T-cell (primary cell): ENCODE data around the gene NOTCH1. TPM values are rescaled to one million over a fixed set of nuclear protein-coding genes. Genes with fewer than 3 reads are reported as not detected.

Experiments used
- ATAC-seq, 4 experiments: fragments of 200-7000 bp in 3 of 4; fragments of 150-1000 bp in 1 of 4; cut with Tn5 transposase; replicated peaks in 1 of 4; 1 replicate in 3 of 4; 2 replicates in 1 of 4; pipeline ENCODE4 v1.10.0; 2021; ENCODE audit warnings: moderate library complexity in 3 of 4, mild to moderate bottlenecking in 2 of 4, moderate number of reproducible peaks in 1 of 4
- CTCF ChIA-PET, 2 donors: fragments of 300-600 bp; sonication (Branson Sonifier 250); formaldehyde crosslinking; loops; one replicate each; lab custom pipeline; 2022; ENCODE audit warnings: antibody characterized with exemption in 2 of 2; lab: Charles Lee
- POLR2A ChIA-PET, 2 donors: fragments of 300-600 bp; sonication (Branson Sonifier 250); formaldehyde crosslinking; loops; one replicate each; lab custom pipeline; 2022; ENCODE audit warnings: antibody characterized with exemption in 2 of 2; lab: Charles Lee
- DNase-seq, 35 experiments: peaks; one replicate each; pipeline versions ENCODE4 v3.0.0 to v3.0.0-alpha.2; 2013 to 2023
- H3K27ac ChIP-seq: one replicate; pipeline ENCODE4 v1.5.1; 2013; ENCODE audit warnings: low read length
- H3K27me3 ChIP-seq, 2 experiments: replicated peaks in 1 of 2; 1 replicate in 1 of 2; 2 replicates in 1 of 2; pipeline versions ENCODE4 v1.6.1 to v1.7.0; 2013; ENCODE audit warnings: low read length in 1 of 2, mixed read lengths in 1 of 2; ENCODE audit not compliant: control insufficient read depth in 2 of 2, insufficient read depth in 2 of 2; ENCODE audit errors: extremely low read depth in 1 of 2
- H3K36me3 ChIP-seq, 2 donors: 1 replicate in 1 of 2; 2 replicates in 1 of 2; pipeline versions ENCODE4 v1.6.1 to v1.7.0; 2013; ENCODE audit warnings: low read length in 1 of 2; ENCODE audit not compliant: control insufficient read depth in 2 of 2, insufficient read depth in 1 of 2; ENCODE audit errors: extremely low read depth in 1 of 2
- H3K4me1 ChIP-seq, 2 experiments: 1 replicate in 1 of 2; 2 replicates in 1 of 2; pipeline versions ENCODE4 v1.6.1 to v1.7.0; 2013; ENCODE audit warnings: low read length in 2 of 2, mixed read lengths in 1 of 2; ENCODE audit not compliant: insufficient read depth in 2 of 2, control insufficient read depth in 1 of 2; ENCODE audit errors: extremely low read depth in 1 of 2
- H3K4me3 ChIP-seq, 2 donors: 1 replicate in 1 of 2; 2 replicates in 1 of 2; pipeline versions ENCODE4 v1.5.1 to v1.7.0; 2013; ENCODE audit warnings: mild to moderate bottlenecking in 2 of 2, low read length in 1 of 2, moderate library complexity in 1 of 2; ENCODE audit not compliant: control insufficient read depth in 1 of 2; ENCODE audit errors: extremely low read depth in 1 of 2
- H3K9me3 ChIP-seq: 2 replicates; pipeline ENCODE4 v1.7.0; 2013
- H3K27ac Mint-ChIP-seq, 2 donors: one replicate each; pipeline ENCODE4 v1.8.0; 2020 to 2021; ENCODE audit warnings: mild to moderate bottlenecking in 2 of 2, mixed read lengths in 2 of 2
- H3K27me3 Mint-ChIP-seq, 2 donors: one replicate each; pipeline ENCODE4 v1.8.0; 2021 to 2022; ENCODE audit warnings: mixed read lengths in 2 of 2
- H3K36me3 Mint-ChIP-seq: one replicate; pipeline ENCODE4 v1.8.0; 2021; ENCODE audit warnings: mixed read lengths
- H3K4me1 Mint-ChIP-seq, 3 donors: one replicate each; pipeline ENCODE4 v1.8.0; 2020 to 2022; ENCODE audit warnings: mixed read lengths in 3 of 3, mild to moderate bottlenecking in 1 of 3
- H3K4me3 Mint-ChIP-seq, 3 donors: one replicate each; pipeline ENCODE4 v1.8.0; 2020 to 2022; ENCODE audit warnings: mild to moderate bottlenecking in 3 of 3, mixed read lengths in 3 of 3, moderate library complexity in 3 of 3
- H3K9me3 Mint-ChIP-seq, 3 donors: one replicate each; pipeline ENCODE4 v1.8.0; 2020 to 2022; ENCODE audit warnings: mixed read lengths in 3 of 3
- WGBS: methylation state at CpG from one replicate; pipeline ENCODE4 v1.1.5; 2013; ENCODE audit warnings: missing lambda C conversion rate; ENCODE audit not compliant: insufficient coverage; 5-methylcytosine and 5-hydroxymethylcytosine counted together
- total RNA-seq, 35 experiments: library from RNA in 6 of 35; stranded (reverse) in 6 of 35; fragments of 120-200 nt in 1 of 35; gene quantifications; one replicate each; pipeline versions ENCODE4 v1.2.1 to v1.2.4 and lab custom pipeline; 2013 to 2026

The NOTCH1 gene
- total RNA-seq, 5 donors from 2014 or later (not counting 1 experiment from before 2014, with no cell fraction given) = 50.1 to 96.1 (median 84.1) TPM

DNA sequence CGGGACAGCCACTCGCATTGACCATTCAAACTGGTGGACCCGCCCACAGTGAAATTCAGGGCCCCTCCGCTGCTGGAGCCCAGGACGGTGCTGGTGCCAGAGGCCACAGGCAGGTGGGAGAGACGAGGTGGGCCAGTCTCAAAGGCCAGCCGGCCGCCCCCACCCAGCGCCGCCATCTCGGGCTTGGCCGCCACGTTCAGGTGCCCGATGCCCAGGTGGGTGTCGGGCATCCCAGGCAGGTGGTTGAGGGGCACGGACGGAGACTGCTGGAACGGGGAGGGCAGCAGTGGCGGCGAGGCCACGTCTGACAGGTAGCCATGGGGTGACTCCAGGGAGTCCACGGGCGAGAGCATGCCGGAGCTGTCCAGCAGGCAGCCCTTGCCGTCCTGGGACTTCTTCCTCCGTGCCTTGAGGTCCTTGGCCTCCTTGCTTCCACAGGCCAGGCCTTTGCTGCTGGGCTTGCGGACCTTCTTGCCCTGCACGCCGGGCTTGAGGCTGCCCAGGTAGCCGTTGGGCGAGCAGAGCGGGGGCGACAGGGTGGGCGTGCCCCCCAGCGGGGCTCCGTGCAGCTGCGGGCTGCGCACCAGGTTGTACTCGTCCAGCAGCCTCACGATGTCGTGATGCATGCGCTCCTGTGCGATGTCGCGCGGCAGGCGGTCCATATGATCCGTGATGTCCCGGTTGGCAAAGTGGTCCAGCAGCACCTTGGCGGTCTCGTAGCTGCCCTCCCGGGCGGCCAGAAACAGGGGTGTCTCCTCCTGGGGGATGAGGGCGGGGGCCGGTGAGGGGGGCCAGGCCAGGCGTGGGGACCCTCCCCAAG is 48.8 kb downstream of the NOTCH1 start:
- DNase-seq (no peak), ATAC-seq (no peak)
- Histone ChIP-seq H3K4me1 (no peaks in the 10 kb centered on the region), H3K9me3 (no peaks in the 10 kb centered on the region), H3K36me3 (peaks cover 26 to 57% of the 10 kb centered on the region in 2 donors), H3K4me3 (no peak overlapping the region), H3K27me3 (no peaks in the 10 kb centered on the region), H3K27ac (no peak overlapping the region)
- Mint-ChIP-seq H3K36me3 (peaks cover 18% of the 10 kb centered on the region), H3K9me3 (no peaks in the 10 kb centered on the region), H3K27ac (no peak overlapping the region), H3K4me3 (no peak overlapping the region), H3K4me1 (no peaks in the 10 kb centered on the region), H3K27me3 (no peaks in the 10 kb centered on the region)
- POLR2A ChIA-PET = no interaction called here
- CTCF ChIA-PET = no interaction called here
- 94% methylated on average over 52 of the region's 56 CpGs for WGBS

DNA sequence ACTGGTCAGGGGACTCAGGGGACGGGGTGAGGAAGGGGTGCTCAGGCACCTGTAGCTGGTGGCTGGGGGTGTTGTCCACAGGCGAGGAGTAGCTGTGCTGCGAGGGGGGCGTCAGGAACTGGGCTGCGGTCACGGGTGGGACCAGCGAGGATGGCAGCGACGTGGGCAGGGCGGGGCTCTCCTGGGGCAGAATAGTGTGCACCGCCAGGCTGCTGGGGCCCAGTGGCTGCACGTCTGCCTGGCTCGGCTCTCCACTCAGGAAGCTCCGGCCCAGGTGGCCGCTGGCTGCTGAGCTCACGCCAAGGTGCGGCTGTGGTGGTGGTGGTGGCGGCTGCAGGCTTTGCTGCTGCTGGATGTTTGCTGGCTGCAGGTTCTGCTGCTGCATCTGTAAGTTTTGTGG is 49.7 kb downstream of the NOTCH1 start:
- H3K27ac Mint-ChIP-seq = no peak overlapping the region
- ChIA-PET POLR2A (no interaction called here), CTCF (no interaction called here)
- no peak overlapping the region for H3K4me3 Mint-ChIP-seq
- peaks cover 12% of the 10 kb centered on the region for H3K36me3 Mint-ChIP-seq
- H3K9me3 Mint-ChIP-seq = no peaks in the 10 kb centered on the region
- H3K9me3 ChIP-seq = no peaks in the 10 kb centered on the region
- no peaks in the 10 kb centered on the region for H3K27me3 Mint-ChIP-seq
- no peaks in the 10 kb centered on the region for H3K27me3 ChIP-seq
- no peak for ATAC-seq
- no peak overlapping the region for H3K27ac ChIP-seq
- H3K4me3 ChIP-seq = no peak overlapping the region
- H3K4me1 ChIP-seq = no peaks in the 10 kb centered on the region
- no peak for DNase-seq
- 91% methylated on average over 18 of the region's 18 CpGs for WGBS
- H3K36me3 ChIP-seq = peaks cover 18 to 51% of the 10 kb centered on the region in 2 donors
- H3K4me1 Mint-ChIP-seq = no peaks in the 10 kb centered on the region

DNA sequence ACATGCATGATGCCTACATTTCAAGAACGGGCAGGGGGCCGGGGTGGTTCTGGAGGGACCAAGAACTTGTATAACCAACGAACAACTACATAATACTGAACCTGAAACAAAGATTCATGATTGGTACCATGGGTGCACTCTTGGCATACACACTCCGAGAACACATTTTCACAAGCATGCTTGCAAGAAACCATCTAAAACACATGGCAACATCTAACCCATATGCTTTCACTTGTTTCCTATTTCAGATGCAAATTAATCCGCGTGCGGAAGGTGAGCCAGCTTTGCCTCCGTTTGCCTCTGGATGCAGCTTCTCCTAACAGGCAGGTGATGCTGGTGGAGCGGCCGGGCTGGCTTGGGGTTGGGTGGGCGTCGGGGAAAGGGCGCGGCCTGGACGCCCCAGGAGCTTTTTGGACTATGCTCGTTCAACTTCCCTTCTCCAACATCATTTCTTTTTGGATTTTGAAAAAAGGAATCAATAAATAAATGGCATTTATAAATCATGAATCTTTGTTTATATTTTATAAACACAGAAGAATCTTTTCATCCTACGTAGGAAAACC is 50.5 kb downstream of the NOTCH1 start:
- Mint-ChIP-seq H3K4me1 (no peaks in the 10 kb centered on the region), H3K9me3 (no peaks in the 10 kb centered on the region), H3K27ac (no peak overlapping the region), H3K27me3 (no peaks in the 10 kb centered on the region), H3K4me3 (no peak overlapping the region), H3K36me3 (peaks cover 12% of the 10 kb centered on the region)
- Histone ChIP-seq H3K27ac (no peak overlapping the region), H3K27me3 (no peaks in the 10 kb centered on the region), H3K36me3 (peaks cover 16 to 43% of the 10 kb centered on the region in 2 donors), H3K9me3 (no peaks in the 10 kb centered on the region), H3K4me3 (no peak overlapping the region), H3K4me1 (no peaks in the 10 kb centered on the region)
- ATAC-seq = no peak
- no peak for DNase-seq
- CTCF ChIA-PET = no interaction called here
- 94% methylated on average over 7 of the region's 17 CpGs for WGBS
- POLR2A ChIA-PET = no interaction called here

DNA sequence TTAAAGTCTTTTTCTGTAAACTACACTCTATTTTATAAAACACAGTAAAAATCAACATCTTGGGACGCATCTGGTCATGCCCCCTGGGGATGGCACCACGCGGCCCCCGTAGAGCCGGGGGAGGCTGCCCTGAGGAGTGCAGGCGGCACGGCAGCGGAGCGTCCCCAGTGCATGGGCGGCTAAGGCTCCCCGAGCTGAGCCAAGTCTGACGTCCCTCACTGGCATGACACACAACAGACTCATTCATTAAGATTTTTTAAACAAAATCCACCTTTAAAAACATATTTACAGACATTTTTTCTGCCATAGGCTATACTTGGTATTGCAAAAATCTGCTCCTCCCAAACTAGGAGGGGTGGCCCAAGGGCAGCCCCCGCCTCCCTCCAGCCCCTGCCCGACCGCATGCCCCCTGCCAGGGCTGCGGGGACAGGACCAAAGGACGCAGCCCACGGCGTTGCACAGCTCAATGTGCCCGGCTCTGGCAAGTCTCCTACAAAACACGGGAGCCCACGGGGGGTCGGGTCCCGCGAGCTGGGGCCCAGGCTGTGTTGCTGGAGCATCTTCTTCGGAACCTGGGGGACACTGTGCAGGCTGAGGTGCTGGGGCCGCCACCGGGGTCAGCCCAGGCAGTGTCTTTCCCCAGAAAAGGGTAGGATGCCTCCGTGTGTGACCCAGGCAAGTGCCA is 51.2 kb downstream of the NOTCH1 start:
- POLR2A ChIA-PET = no interaction called here
- Mint-ChIP-seq H3K4me3 (no peak overlapping the region), H3K4me1 (no peaks in the 10 kb centered on the region), H3K36me3 (peaks cover 12% of the 10 kb centered on the region), H3K9me3 (no peaks in the 10 kb centered on the region), H3K27me3 (no peaks in the 10 kb centered on the region), H3K27ac (no peak overlapping the region)
- Histone ChIP-seq H3K4me3 (no peak overlapping the region), H3K27ac (no peak overlapping the region), H3K27me3 (no peaks in the 10 kb centered on the region), H3K36me3 (peaks cover 12 to 37% of the 10 kb centered on the region in 2 donors), H3K9me3 (no peaks in the 10 kb centered on the region), H3K4me1 (no peaks in the 10 kb centered on the region)
- DNase-seq (no peak), ATAC-seq (no peak)
- 96% methylated on average over 25 of the region's 29 CpGs for WGBS
- CTCF ChIA-PET = no interaction called here

DNA sequence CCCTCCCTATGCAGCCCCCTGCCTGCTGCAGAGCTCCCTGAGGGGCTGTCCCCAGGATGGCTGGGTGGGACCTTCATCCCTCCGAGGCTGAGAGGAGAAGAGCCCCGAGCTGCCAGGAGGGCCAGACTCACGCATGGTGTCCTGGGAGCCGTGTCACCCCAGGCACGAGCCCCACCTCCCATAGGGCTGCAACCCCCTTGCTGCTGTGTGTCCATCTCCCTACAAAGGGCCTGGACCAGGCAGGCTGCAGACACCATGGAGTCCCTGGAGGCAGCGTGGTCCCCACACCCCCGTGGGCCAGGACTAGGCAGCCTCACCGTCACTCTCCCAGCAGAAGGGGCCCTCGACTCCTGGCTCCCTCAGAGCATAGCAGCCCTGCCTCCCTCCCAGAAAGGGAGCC is 51.8 kb downstream of the NOTCH1 start:
- DNase-seq (no peak), ATAC-seq (no peak)
- Histone ChIP-seq H3K9me3 (no peaks in the 10 kb centered on the region), H3K36me3 (peaks cover 10 to 30% of the 10 kb centered on the region in 2 donors), H3K27me3 (no peaks in the 10 kb centered on the region), H3K4me1 (no peaks in the 10 kb centered on the region), H3K4me3 (no peak overlapping the region), H3K27ac (no peak overlapping the region)
- Mint-ChIP-seq H3K36me3 (peaks cover 10% of the 10 kb centered on the region), H3K4me3 (no peak overlapping the region), H3K27me3 (no peaks in the 10 kb centered on the region), H3K27ac (no peak overlapping the region), H3K4me1 (no peaks in the 10 kb centered on the region), H3K9me3 (no peaks in the 10 kb centered on the region)
- ChIA-PET POLR2A (no interaction called here), CTCF (no interaction called here)
- 87% methylated on average over 8 of the region's 9 CpGs for WGBS

GRCh38 chr9:136493567-136493971 is 52.3 kb downstream of the NOTCH1 start:
- H3K27me3 Mint-ChIP-seq = no peaks in the 10 kb centered on the region
- H3K36me3 Mint-ChIP-seq = peaks cover 6% of the 10 kb centered on the region
- WGBS = 90% methylated on average over 8 of the region's 8 CpGs
- Histone ChIP-seq H3K27ac (no peak overlapping the region), H3K36me3 (peaks cover 10 to 26% of the 10 kb centered on the region in 2 donors), H3K4me3 (no peak overlapping the region), H3K4me1 (peaks cover 0 to 3% of the 10 kb centered on the region in 2 experiments), H3K27me3 (no peaks in the 10 kb centered on the region), H3K9me3 (no peaks in the 10 kb centered on the region)
- H3K27ac Mint-ChIP-seq = no peak overlapping the region
- no peaks in the 10 kb centered on the region for H3K4me1 Mint-ChIP-seq
- POLR2A ChIA-PET = no interaction called here
- DNase-seq = no peak
- CTCF ChIA-PET = no interaction called here
- ATAC-seq = no peak
- H3K4me3 Mint-ChIP-seq = no peak overlapping the region
- H3K9me3 Mint-ChIP-seq = no peaks in the 10 kb centered on the region
